GM12865 (cell line): ENCODE results near the gene GPR108.

ENCODE experiments used
- DNase-seq: peaks from one replicate; pipeline ENCODE4 v3.0.0; 2010; ENCODE audit warnings: low read depth
- H3K4me3 ChIP-seq: 2 replicates; pipeline ENCODE4 v1.5.1; 2011; ENCODE audit warnings: mild to moderate bottlenecking, low read depth, low read length, control low read depth
- CTCF ChIP-seq: IDR thresholded peaks from 2 replicates; pipeline ENCODE4 v1.5.1; 2011; ENCODE audit warnings: low read length, control low read depth, low read depth, inconsistent platforms; ENCODE audit not compliant: insufficient read depth; ENCODE audit errors: missing control alignments

GPR108 gene

DNA sequence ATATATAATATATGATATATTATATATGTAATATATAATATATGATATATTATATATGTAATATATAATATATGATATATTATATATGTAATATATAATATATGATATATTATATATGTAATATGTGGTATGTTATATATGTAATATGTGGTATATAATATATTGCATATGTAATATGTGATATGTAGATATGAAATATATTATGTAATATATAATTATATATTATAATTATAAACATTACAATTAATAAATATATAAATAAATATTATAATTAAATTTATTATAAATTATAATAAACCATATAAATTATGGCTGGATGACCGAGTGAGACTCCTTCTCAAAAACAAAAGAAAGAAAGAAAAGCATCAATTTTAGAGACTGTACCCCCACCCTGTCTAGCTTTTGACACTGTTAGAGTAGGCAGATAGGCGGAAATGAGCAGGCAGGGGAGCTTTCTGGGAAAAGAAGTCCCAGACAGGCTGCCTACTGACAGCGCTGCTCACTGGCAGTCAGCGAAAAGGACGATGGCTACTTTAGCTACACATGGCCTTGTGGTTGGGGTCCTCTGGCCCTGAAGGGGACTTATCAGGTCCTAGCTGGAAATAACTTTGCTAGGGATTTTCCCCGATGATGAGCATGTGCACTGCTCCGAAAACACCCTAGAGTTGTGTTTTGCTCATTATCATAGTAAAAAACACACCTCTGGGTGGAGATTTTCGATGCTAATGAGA, 36.6 kb downstream of the GPR108 start:
- TF ChIP-seq CTCF = no peak
- no peak for DNase-seq

GRCh38 chr19:6699935-6700334, 37.4 kb downstream of the GPR108 start:
- H3K4me3 ChIP-seq = no peak overlapping the region
- no peak for DNase-seq
- no peak for TF ChIP-seq CTCF

More for the DNA sequence above, 36.6 kb downstream of the GPR108 start:
- H3K4me3 ChIP-seq = no peak overlapping the region

- no peak for TF ChIP-seq CTCF
- no peak overlapping the region for H3K4me3 ChIP-seq
- DNase-seq = no peak
These were observed 40.1 kb downstream of the GPR108 start for GRCh38 chr19:6697291-6697690.

- no peak overlapping the region for H3K4me3 ChIP-seq
- DNase-seq = no peak
- no peak for TF ChIP-seq CTCF
These were observed 41.0 kb downstream of the GPR108 start for GRCh38 chr19:6696239-6696820.

DNA sequence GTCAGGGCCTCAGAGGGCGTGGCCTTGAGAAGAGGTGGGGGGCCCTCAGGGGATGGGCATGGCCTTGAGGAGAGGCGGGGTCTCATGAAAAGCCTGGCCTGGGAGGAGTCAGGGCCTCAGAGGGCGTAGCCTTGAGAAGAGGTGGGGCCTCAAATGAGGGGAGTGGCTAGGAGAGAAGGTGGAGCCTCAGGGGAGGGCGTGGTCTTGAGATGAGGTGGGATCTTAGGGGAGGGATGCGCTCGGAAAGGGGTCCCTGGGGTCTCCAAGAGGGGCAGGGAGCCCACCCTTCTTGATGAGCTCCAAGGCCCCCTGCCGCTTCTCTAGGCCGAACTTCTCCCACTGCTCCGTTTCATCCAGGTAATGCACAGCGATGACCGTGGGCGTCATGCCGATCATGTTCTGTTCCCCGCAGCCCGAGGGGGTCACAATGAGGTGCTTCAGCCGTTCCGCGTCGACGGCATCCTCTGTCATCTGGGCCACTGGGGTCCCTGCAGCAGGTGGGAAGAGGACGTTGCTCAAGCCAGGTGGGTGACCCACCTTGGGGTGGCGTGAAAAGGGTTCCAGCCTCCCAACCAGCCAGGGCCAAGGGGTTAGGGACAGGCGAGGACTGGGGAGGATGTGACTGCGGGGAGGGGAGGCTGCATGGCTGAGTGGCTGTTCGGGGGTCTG, 43.1 kb downstream of the GPR108 start:
- DNase-seq = peak; percentile 37
- no peak for TF ChIP-seq CTCF

DNA sequence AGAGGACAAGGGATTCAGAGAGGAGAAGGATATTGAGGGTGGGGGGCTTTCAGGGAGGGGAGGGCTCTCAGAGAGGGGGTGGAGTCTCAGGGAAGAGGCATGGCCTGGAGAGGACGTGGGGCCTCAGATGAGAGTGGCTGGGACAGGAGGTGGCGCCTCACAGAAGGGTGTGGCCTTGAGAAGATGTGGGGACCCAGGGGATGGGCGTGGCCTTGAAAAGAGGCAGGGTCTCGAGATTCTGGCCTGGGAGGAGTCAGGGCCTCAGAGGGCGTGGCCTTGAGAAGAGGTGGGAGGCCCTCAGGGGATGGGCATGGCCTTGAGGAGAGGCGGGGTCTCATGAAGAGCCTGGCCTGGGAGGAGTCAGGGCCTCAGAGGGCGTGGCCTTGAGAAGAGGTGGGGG, 43.7 kb downstream of the GPR108 start:
- TF ChIP-seq CTCF = no peak

More for the DNA sequence above, 43.1 kb downstream of the GPR108 start:
- H3K4me3 ChIP-seq = no peak overlapping the region

More for the DNA sequence above, 43.7 kb downstream of the GPR108 start:
- no peak overlapping the region for H3K4me3 ChIP-seq
- peak; percentile 51 for DNase-seq
